Measurements from ENCODE around the gene SIX5.

GRCh38 chr19:45801603-45802175 is 32.6 kb upstream of the SIX5 start:
- TF ChIP-seq POLR2A (IDR thresholded peaks at IDR 0.05; ENCODE audit: low read length): no peak
- TF ChIP-seq GATA1 (IDR thresholded peaks at IDR 0.05; ENCODE audit: low read depth, low read length): no peak

All from erythroblast (primary cell).